Liver (tissue), 3 donors: ENCODE measurements around the gene TPPP3.
"Not testable (repeated sequence)": the region's sequence is repeated elsewhere in the genome, so short reads cannot be mapped to it uniquely, and the experiment has no call there.

Experiments
- EGR1 ChIP-seq, 2 donors: IDR thresholded peaks; 2 replicates each; pipeline ENCODE4 v1.6.1; 2016 to 2018; ENCODE audit warnings: antibody characterized with exemption in 2 of 2, low read depth in 2 of 2
- FOXA1 ChIP-seq: IDR thresholded peaks from 2 replicates; pipeline ENCODE4 v1.6.1; 2016; ENCODE audit warnings: antibody characterized with exemption
- RAD21 ChIP-seq, 2 donors: IDR thresholded peaks; 2 replicates each; pipeline ENCODE4 v1.6.1; 2016; ENCODE audit warnings: antibody characterized with exemption in 2 of 2, mild to moderate bottlenecking in 2 of 2
- TF ChIP-seq, protein P1 (sequence below): fragments of 150-350 bp; IDR thresholded peaks from 2 replicates; pipeline ENCODE4 v1.5.1; 2017; ENCODE audit warnings: improper control_type of control experiment, low read depth, low read length; ENCODE audit not compliant: missing input control
- TF ChIP-seq, protein P2 (sequence below): IDR thresholded peaks from 2 replicates; pipeline ENCODE4 v1.6.1; 2016; ENCODE audit warnings: antibody characterized with exemption
- TF ChIP-seq, protein P3 (sequence below): IDR thresholded peaks from 2 replicates; pipeline ENCODE4 v1.6.1; 2016; ENCODE audit warnings: antibody characterized with exemption, mild to moderate bottlenecking
- donor health status: healthy.
- donor health status: healthy.

GRCh38 chr16:67415421-67415820 is 22.1 kb upstream of the TPPP3 start:
- not testable (repeated sequence) for TF ChIP-seq FOXA1; RAD21 (IDR thresholded peaks at IDR 0.05); EGR1 (IDR thresholded peaks at IDR 0.05; ENCODE audit: low read depth in 2 of 2)
- TF ChIP-seq, protein P1, sequence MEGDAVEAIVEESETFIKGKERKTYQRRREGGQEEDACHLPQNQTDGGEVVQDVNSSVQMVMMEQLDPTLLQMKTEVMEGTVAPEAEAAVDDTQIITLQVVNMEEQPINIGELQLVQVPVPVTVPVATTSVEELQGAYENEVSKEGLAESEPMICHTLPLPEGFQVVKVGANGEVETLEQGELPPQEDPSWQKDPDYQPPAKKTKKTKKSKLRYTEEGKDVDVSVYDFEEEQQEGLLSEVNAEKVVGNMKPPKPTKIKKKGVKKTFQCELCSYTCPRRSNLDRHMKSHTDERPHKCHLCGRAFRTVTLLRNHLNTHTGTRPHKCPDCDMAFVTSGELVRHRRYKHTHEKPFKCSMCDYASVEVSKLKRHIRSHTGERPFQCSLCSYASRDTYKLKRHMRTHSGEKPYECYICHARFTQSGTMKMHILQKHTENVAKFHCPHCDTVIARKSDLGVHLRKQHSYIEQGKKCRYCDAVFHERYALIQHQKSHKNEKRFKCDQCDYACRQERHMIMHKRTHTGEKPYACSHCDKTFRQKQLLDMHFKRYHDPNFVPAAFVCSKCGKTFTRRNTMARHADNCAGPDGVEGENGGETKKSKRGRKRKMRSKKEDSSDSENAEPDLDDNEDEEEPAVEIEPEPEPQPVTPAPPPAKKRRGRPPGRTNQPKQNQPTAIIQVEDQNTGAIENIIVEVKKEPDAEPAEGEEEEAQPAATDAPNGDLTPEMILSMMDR = not testable (repeated sequence)
- TF ChIP-seq, protein P2, sequence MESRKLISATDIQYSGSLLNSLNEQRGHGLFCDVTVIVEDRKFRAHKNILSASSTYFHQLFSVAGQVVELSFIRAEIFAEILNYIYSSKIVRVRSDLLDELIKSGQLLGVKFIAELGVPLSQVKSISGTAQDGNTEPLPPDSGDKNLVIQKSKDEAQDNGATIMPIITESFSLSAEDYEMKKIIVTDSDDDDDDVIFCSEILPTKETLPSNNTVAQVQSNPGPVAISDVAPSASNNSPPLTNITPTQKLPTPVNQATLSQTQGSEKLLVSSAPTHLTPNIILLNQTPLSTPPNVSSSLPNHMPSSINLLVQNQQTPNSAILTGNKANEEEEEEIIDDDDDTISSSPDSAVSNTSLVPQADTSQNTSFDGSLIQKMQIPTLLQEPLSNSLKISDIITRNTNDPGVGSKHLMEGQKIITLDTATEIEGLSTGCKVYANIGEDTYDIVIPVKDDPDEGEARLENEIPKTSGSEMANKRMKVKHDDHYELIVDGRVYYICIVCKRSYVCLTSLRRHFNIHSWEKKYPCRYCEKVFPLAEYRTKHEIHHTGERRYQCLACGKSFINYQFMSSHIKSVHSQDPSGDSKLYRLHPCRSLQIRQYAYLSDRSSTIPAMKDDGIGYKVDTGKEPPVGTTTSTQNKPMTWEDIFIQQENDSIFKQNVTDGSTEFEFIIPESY = not testable (repeated sequence)
- TF ChIP-seq, protein P3, sequence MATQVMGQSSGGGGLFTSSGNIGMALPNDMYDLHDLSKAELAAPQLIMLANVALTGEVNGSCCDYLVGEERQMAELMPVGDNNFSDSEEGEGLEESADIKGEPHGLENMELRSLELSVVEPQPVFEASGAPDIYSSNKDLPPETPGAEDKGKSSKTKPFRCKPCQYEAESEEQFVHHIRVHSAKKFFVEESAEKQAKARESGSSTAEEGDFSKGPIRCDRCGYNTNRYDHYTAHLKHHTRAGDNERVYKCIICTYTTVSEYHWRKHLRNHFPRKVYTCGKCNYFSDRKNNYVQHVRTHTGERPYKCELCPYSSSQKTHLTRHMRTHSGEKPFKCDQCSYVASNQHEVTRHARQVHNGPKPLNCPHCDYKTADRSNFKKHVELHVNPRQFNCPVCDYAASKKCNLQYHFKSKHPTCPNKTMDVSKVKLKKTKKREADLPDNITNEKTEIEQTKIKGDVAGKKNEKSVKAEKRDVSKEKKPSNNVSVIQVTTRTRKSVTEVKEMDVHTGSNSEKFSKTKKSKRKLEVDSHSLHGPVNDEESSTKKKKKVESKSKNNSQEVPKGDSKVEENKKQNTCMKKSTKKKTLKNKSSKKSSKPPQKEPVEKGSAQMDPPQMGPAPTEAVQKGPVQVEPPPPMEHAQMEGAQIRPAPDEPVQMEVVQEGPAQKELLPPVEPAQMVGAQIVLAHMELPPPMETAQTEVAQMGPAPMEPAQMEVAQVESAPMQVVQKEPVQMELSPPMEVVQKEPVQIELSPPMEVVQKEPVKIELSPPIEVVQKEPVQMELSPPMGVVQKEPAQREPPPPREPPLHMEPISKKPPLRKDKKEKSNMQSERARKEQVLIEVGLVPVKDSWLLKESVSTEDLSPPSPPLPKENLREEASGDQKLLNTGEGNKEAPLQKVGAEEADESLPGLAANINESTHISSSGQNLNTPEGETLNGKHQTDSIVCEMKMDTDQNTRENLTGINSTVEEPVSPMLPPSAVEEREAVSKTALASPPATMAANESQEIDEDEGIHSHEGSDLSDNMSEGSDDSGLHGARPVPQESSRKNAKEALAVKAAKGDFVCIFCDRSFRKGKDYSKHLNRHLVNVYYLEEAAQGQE = not testable (repeated sequence)
